ENCODE data around the gene CD80.

CD80 gene

DNA sequence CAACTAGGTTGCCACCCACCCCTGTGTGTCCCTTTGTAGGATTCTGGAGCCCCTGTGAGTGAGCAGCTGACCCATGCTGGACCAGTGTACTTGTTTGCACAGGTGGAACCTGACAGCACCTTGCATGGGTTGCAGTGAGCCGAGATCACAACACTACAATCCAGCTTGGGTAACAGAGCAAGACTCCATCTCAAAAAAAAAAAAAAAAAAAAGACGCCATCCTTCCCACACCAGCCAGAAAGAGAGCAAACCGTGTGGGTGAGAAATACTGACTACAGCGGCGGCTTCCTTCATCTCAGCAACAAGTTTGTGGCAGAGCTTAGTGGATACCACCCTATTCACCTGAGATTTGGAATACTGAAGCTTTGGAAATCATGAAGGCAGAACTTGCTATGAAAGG is 746 bp upstream of the CD80 start:
- POLR2A ChIA-PET, result no interaction called here
- no peak overlapping the region for H3K4me3 ChIP-seq (ENCODE audit: low read depth, low read length)
- TF ChIP-seq CTCF (IDR thresholded peaks at IDR 0.05; ENCODE audit: insufficient read depth, low read length, missing control alignments), result no peak
- CTCF ChIA-PET, result interaction anchor here (1.1 to 2.2 kb wide), 3 partner anchors 9 to 31 kb away, joined by 3 to 9 read pairs (median 4); no protein-coding TSS in a partner anchor
- DNase-seq (ENCODE audit: low read depth, low spot score), result no peak

- H3K4me3 ChIP-seq (ENCODE audit: low read depth, low read length), result no peak overlapping the region
- CTCF ChIA-PET, result interaction anchor here (0.8 to 2.2 kb wide), 6 partner anchors 8 to 82 kb away, joined by 3 to 9 read pairs (median 4); no protein-coding TSS in a partner anchor
- TF ChIP-seq CTCF (IDR thresholded peaks at IDR 0.05; ENCODE audit: insufficient read depth, low read length, missing control alignments), result no peak
- POLR2A ChIA-PET, result no interaction called here
- no peak for DNase-seq (ENCODE audit: low read depth, low spot score)
Observed at GRCh38 chr3:119558626-119559317, 642 bp downstream of the CD80 start.

DNA sequence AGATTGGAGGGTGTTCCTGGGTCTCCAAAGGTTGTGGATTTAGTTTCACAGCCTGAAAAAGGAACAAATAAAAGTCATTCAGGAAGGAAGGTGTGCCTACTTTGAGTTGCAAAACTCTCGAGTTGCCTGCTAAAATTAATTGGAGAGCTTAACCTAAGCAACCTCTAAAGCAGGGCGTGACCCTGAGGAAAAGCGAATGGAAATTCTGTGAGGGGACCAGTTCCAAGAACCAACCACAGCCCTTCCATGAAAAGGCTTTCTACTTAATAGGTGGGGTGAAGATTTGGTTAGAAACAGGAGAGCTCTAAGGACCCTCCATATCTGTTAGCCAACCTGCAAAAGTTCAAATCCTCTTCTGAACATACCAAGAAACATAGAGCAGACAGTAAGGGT is 1.5 kb downstream of the CD80 start:
- TF ChIP-seq CTCF (IDR thresholded peaks at IDR 0.05; ENCODE audit: insufficient read depth, low read length, missing control alignments), result no peak
- H3K4me3 ChIP-seq (ENCODE audit: low read depth, low read length), result no peak overlapping the region
- DNase-seq (ENCODE audit: low read depth, low spot score), result no peak
- ChIA-PET POLR2A (no interaction called here), CTCF (no interaction called here)

DNA sequence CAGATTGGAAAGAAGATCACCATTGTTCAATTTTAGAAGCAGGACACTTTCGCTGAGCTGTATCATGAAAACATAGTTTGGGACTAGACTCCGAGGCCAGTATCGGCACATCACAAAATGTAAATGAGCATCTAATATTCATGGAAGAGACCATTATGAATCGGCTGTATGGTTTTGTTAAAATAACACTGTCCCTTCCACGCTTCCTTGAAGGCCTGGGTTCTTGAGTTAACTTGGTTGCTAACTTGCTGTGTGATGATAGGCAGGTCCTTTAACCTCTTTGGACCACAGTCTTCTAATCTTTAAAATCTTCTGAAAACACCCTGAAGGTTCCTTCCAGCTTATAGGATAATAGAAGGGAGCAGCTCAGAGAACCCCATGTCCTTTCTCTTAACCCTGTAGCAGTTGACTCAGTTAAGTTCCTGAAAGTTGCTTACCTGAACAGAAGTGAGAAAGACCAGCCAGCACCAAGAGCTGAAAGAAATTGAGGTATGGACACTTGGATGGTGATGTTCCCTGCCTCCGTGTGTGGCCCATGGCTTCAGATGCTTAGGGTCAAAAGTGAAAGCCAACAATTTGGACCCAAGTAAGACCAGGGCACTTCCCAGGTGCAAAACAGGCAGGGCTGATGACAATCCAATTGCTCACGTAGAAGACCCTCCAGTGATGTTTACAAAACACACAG is 2.1 kb downstream of the CD80 start:
- H3K4me3 ChIP-seq (ENCODE audit: low read depth, low read length), result no peak overlapping the region
- TF ChIP-seq CTCF (IDR thresholded peaks at IDR 0.05; ENCODE audit: insufficient read depth, low read length, missing control alignments), result no peak
- ChIA-PET CTCF (no interaction called here), POLR2A (no interaction called here)
- DNase-seq (ENCODE audit: low read depth, low spot score), result no peak

- ChIA-PET CTCF (interaction anchor here (1.6 kb wide), 1 partner anchor 19 kb away, joined by 3 read pairs; no protein-coding TSS in a partner anchor), POLR2A (no interaction called here)
- TF ChIP-seq CTCF (IDR thresholded peaks at IDR 0.05; ENCODE audit: insufficient read depth, low read length, missing control alignments), result no peak
- no peak overlapping the region for H3K4me3 ChIP-seq (ENCODE audit: low read depth, low read length)
- DNase-seq (ENCODE audit: low read depth, low spot score), result no peak
Observed at GRCh38 chr3:119555929-119556328, 3.5 kb downstream of the CD80 start.

GRCh38 chr3:119555309-119555735 is 4.1 kb downstream of the CD80 start:
- POLR2A ChIA-PET, result no interaction called here
- no peak overlapping the region for H3K4me3 ChIP-seq (ENCODE audit: low read depth, low read length)
- no peak for DNase-seq (ENCODE audit: low read depth, low spot score)
- TF ChIP-seq CTCF (IDR thresholded peaks at IDR 0.05; ENCODE audit: insufficient read depth, low read length, missing control alignments), result no peak
- CTCF ChIA-PET, result interaction anchor here (1.6 kb wide), 1 partner anchor 18 kb away, joined by 3 read pairs; no protein-coding TSS in a partner anchor
